ENCODE data around the gene ARF1. TPM values are rescaled to one million over a fixed set of nuclear protein-coding genes. Genes with fewer than 3 reads are reported as not detected.

The ARF1 gene
- total RNA-seq, 1 donor from 2014 or later, result 368 TPM

- ATAC-seq (peak in 1 of 2 donors; percentile 13), DNase-seq (peak; percentile 43)
- Histone ChIP-seq H3K9me3 (no peaks in the 10 kb centered on the region), H3K4me3 (no peak overlapping the region), H3K4me1 (no peaks in the 10 kb centered on the region), H3K27ac (no peak overlapping the region), H3K27me3 (ENCODE audit: low read depth) (no peaks in the 10 kb centered on the region), H3K36me3 (no peaks in the 10 kb centered on the region)
- no peak for TF ChIP-seq CTCF (IDR thresholded peaks at IDR 0.05)
- intact Hi-C loops (cut with DNase I), result no loop called here
Observed at GRCh38 chr1:228073061-228073856, 9.2 kb upstream of the ARF1 start.

- Histone ChIP-seq H3K9me3 (no peaks in the 10 kb centered on the region), H3K4me1 (no peaks in the 10 kb centered on the region), H3K27ac (no peak overlapping the region), H3K36me3 (no peaks in the 10 kb centered on the region), H3K4me3 (no peak overlapping the region), H3K27me3 (ENCODE audit: low read depth) (no peaks in the 10 kb centered on the region)
- intact Hi-C loops (cut with DNase I), result no loop called here
- peak; percentile 11 to 69 for ATAC-seq
- peak; percentile 52 for DNase-seq
- peak; percentile 17 for TF ChIP-seq CTCF (IDR thresholded peaks at IDR 0.05)
Observed at GRCh38 chr1:228073857-228074545, 8.5 kb upstream of the ARF1 start.

- H3K4me1 ChIP-seq, result no peaks in the 10 kb centered on the region
- intact Hi-C loops (cut with DNase I), result no loop called here
- TF ChIP-seq CTCF (IDR thresholded peaks at IDR 0.05), result no peak
- H3K36me3 ChIP-seq, result no peaks in the 10 kb centered on the region
- no peaks in the 10 kb centered on the region for H3K9me3 ChIP-seq
- ATAC-seq, result no peak
- no peaks in the 10 kb centered on the region for H3K27me3 ChIP-seq (ENCODE audit: low read depth)
- no peak overlapping the region for H3K4me3 ChIP-seq
- no peak overlapping the region for H3K27ac ChIP-seq
- DNase-seq, result peak; percentile 47
Observed at GRCh38 chr1:228074954-228075730, 7.4 kb upstream of the ARF1 start.

GRCh38 chr1:228075801-228076271 lies 6.7 kb upstream of the ARF1 start:
- no peak for DNase-seq
- H3K27ac ChIP-seq, result no peak overlapping the region
- no peaks in the 10 kb centered on the region for H3K36me3 ChIP-seq
- TF ChIP-seq CTCF (IDR thresholded peaks at IDR 0.05), result no peak
- no peaks in the 10 kb centered on the region for H3K9me3 ChIP-seq
- intact Hi-C loops (cut with DNase I), result no loop called here
- H3K4me3 ChIP-seq, result no peak overlapping the region
- ATAC-seq, result no peak
- no peaks in the 10 kb centered on the region for H3K27me3 ChIP-seq (ENCODE audit: low read depth)
- peaks cover 2% of the 10 kb centered on the region for H3K4me1 ChIP-seq

- ATAC-seq, result no peak
- Histone ChIP-seq H3K27ac (no peak overlapping the region), H3K4me3 (no peak overlapping the region), H3K4me1 (peaks cover 11% of the 10 kb centered on the region), H3K27me3 (ENCODE audit: low read depth) (no peaks in the 10 kb centered on the region), H3K9me3 (no peaks in the 10 kb centered on the region), H3K36me3 (no peaks in the 10 kb centered on the region)
- peak; percentile 38 for DNase-seq
- intact Hi-C loops (cut with DNase I), result no loop called here
- TF ChIP-seq CTCF (IDR thresholded peaks at IDR 0.05), result no peak
Observed at GRCh38 chr1:228076796-228077430, 5.6 kb upstream of the ARF1 start.
